Measurements from ENCODE around the gene PHTF1. TPM values are rescaled to one million over a fixed set of nuclear protein-coding genes. Genes with fewer than 3 reads are reported as not detected.

PHTF1 gene
- 15.3 TPM for polyA plus RNA-seq (ENCODE audit: insufficient read length)

- DNase-seq, result peak; percentile 76
Observed at GRCh38 chr1:113759333-113760101, at the start of gene PHTF1. Gene PHTF1 (minus strand): TSS chr1:113759486. CDS start chr1:113758703, 783 bp downstream.

- DNase-seq, result no peak
Observed at GRCh38 chr1:113808450-113809195, 49.3 kb upstream of the PHTF1 start.

DNA sequence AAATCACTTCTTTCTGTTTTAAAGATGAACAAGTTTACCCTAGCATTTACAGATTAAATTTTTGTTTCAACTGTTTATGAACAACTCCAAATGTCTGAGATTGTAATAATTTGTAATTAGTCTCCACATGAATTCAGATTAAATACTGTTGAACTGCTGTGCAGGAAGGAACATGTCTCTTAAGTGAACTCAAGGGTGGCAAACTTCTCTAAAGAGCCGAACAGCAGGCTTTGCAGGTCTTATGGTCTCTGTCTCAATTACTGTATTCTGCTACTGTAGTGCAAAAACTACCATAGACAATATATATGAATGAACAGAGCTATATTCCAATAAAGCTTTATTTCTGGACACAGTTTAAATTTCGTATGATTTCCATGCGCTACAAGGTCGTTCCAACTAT is 46.4 kb upstream of the PHTF1 start:
- no peak for DNase-seq

DNA sequence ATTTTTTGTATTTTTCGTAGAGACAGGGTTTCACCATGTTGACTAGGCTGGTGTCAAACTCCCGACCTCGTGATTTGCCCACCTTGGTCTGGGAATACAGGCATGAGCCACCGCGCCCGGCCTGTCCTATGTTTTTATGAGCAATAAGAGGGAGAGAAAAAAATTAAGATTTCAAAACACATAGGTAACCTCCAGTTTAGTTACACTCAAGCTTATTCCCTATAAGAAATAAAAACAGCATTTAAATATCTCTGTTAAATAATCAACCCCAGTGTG is 45.9 kb upstream of the PHTF1 start:
- no peak for DNase-seq

DNA sequence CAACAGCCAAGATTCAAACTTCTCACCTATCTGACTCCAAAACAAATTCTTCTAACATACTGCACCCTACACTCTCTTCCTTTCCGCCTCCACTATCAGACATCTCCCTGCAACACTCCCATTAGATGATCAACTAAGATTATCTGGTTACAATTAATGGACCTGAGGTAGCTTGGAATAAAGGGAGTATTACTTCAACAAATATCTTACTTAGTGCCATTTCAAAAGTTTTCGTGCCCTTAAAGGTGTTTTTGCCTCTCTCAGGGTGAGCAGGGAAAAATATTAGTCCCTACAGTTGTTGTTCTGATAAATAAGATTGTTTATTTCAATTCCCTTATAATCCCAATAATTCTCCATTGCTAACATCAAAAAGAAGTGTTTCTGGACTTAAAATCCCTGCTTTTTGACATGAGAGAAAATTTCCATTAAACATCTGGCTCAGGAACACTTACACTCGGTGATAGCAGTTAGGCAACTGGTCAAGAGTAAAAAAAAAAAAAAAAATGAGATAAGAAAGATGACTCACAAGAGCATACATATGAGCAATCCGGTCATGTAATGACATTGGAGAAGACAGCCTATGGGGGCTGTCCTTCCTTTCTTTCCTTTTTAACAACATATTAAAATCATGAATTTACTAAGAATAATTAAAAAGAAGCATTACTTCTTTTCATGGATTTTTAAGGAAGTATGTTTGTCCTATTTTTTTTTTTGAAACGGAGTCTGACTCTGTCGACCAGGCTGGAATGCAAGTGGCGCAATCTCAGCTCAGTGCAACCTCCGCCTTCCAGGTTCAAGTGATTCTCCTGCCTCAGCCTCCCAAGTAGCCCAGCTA is 45.4 kb upstream of the PHTF1 start:
- no peak for DNase-seq

DNA sequence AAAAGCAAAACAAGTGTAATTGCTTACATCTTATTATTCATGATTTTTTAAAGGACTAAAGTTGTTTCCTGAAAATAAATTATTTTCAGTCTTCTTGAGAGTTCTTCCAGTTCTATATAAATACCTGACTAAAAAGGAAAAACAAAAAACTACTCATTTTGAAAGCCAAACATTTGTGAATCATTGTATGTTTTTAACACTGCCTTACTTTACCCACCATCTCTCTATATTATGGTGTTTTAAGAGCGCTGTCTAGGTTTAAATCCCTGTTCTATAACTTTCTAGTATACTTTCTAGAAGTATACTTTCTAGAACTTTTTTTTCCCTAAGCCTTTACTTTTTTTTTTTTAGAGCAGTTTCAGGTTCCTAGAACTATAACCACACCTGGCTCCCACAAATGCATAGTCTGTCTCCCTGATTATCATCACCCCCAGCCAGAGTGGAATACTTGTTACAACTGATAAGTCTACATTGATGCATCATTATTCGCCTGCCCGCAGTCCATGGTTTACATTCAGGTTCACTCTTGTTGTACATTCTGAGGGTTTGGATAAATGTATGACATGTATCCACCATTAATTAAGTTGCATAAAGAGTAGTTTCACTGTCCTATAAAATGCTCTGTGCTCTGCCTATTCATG is 43.2 kb upstream of the PHTF1 start:
- no peak for DNase-seq

DNA sequence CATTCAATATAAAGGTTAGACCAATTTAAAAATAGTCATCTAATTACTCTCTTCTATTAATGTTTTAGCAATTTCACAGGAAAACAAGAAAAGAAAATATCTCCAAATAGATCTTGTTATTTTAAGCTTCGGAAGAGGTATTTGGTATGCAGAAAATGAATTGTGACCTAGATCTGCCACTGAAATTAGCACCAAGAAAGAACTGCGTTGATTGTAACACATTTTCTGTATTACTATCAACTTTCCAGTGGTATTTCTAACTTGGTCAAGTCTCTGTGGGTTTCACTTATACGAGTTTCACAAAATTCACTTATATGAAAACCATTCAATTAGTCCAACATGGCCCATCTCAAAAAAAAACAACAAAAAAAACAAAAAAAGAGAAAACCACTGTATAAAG is 41.2 kb upstream of the PHTF1 start:
- no peak for DNase-seq

GRCh38 chr1:113797472-113797871 is 38.2 kb upstream of the PHTF1 start:
- no peak for DNase-seq

DNA sequence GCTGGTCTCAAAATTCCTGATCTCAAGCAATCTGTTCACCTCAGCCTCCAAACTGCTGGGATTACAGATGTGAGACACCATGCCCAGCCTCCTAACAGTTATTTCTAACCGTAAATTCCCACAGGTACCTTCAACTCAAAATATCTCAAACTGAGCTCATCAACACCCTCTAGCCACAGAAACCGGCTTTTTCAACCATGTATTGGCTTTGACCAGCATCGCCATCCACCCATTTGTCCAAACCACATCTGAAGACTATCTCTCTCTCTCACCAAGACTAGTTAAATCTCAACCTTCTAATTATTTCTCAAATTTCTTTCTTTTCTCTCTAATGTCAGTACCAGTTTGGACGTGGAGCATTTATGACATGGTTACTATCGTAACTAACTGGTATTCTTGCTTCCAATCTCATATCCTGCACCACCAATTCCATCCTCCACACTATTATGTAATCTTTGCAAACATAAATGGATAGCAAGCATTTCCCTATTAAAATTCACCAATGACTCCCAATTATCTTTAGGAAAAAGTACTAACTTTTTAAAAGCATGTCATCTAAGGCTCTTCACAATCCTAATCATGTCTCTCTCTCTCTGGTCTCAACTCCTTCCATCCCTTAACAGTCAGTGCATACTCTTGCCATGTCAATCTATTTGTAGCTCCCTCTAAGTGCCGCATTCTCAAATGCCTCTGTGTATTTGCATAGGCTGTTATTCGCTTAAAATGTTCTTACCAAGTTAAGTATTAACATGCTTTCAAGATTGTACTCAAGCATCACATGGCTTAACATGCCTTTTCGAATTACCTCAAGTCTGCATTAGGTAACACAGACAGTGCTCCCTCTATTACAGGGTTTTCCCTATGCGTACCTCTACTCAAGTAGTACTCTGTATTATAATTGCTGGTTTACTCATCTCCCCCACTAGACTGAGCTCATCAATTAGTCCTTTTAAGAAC is 34.9 kb upstream of the PHTF1 start:
- DNase-seq, result no peak

DNA sequence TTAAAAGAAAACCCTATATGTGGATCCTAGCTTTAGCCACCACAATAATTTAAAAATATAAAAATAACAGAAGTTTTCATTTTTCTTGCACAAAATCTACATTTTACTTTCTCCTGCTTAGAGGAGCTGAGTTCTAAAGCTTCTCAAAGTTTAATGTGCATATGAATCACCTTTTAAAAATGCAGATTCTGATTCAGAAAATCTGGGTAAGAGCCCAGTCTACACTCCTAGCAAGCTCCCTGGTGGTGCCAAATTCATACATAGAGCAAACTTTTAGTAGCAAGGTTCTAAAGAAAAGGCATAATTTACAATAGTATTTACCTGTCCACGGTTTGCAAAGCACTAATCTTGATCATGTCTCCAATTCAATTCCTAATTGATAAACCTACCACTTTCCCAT is 33.7 kb upstream of the PHTF1 start:
- DNase-seq, result no peak

DNA sequence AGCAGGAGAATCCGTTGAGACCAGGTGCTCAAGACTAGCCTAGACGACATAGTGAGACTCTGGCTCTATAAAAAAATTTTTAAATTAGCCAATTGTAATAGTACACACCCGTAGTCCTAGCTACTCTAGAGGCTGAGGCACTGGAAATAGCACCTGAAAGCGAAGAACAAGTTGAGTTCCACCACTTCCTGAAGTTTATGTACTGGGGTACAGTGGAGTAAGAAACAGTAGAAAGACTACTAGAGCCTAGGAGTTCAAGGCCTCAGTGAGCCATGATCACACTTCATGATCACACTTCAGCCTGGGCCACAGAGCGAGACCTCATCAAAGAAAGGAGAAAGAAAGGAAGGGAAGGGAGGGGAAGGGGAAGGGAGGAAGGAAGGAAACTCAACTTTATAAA is 33.2 kb upstream of the PHTF1 start:
- no peak for DNase-seq

GRCh38 chr1:113788802-113789201 is 29.5 kb upstream of the PHTF1 start:
- DNase-seq, result no peak

GRCh38 chr1:113787663-113788062 is 28.4 kb upstream of the PHTF1 start:
- no peak for DNase-seq

DNA sequence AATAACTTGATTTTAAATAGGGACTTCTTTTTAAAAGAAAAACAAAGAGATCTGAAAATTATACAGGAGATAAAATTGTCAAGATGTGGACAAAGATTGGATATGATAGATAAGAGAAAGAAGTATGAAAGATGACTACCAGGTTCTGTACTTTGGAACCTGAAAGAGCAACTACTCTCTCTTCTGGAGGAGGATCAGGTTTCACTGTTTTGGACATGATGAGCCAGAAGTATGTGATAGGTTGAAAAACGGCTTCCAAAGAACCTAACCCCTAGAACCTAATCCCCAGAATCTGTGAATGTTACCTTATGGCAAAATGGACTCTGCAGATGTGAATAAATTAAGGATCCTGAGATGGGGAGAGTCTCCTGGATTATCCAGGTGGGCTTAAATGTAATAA is 26.8 kb upstream of the PHTF1 start:
- no peak for DNase-seq

DNA sequence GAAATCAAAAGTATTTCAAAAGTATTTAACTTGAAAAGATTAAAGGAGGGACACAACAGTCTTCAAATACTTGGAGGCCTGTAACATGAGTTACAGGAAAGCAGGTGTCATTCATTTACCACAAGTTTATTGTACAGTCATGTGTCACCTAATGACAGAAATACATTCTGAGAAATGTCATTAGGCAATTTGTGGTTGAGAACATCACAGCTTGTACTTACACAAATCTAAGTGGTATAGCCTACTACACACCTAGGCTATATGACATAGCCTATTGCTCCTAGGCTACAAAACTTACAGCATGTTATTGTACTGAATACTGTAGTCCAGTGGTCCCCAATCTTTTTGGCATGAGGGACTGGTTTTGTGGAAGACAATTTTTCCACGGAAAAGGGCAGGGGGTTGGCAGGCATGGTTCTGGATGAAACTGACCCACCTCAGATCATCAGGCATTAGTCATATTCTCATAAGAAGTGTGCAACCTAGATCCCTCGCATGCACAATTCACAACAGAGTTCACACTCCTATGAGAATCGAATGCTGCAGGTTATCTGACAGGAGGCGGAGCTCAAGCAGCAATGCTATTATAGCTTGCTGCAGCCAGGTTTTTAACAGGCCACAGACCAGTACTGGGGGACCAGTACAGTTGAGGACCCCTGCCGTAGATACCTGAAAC is 25.0 kb upstream of the PHTF1 start:
- no peak for DNase-seq

GRCh38 chr1:113783254-113784103 is 24.2 kb upstream of the PHTF1 start:
- DNase-seq, result peak; percentile 53

DNA sequence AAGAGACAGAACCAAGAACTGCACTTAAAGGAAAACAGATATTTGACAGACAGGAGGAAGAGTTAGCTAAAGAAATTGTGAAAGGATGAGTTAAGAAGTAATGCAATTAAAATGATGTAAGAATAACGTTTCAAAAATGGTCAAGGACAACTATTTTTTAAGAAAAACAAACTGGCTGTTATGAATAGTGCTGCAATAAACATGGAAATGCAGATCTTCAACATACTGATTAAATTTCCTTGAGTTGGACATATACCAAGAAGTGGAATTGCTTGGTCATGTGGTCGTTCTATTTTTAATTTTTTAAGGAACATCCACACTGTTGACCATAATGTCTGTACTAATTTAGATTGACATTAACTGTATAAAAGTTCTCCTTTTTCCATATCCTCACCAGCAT is 23.1 kb upstream of the PHTF1 start:
- no peak for DNase-seq

GRCh38 chr1:113780374-113781146 is 21.3 kb upstream of the PHTF1 start:
- no peak for DNase-seq

GRCh38 chr1:113779542-113779941 is 20.3 kb upstream of the PHTF1 start:
- no peak for DNase-seq

All from hindlimb muscle (tissue), 1 donor.